ENCODE data around the gene CACNA1H.

- TF ChIP-seq FOXA1 (IDR thresholded peaks at IDR 0.05) = no peak
- no peak for TF ChIP-seq PKNOX1 (IDR thresholded peaks at IDR 0.05)
- no peak for TF ChIP-seq SUZ12 (IDR thresholded peaks at IDR 0.05)
- no peak for TF ChIP-seq ZNF384 (IDR thresholded peaks at IDR 0.05)
- TF ChIP-seq SP1 (IDR thresholded peaks at IDR 0.05) = no peak
- TF ChIP-seq TARDBP (IDR thresholded peaks at IDR 0.05) = no peak
- TF ChIP-seq FOXM1 (IDR thresholded peaks at IDR 0.05; ENCODE audit: borderline replicate concordance) = no peak
- TF ChIP-seq BHLHE40 (IDR thresholded peaks at IDR 0.05; ENCODE audit: borderline replicate concordance) = no peak
- no peak for TF ChIP-seq CTBP1 (IDR thresholded peaks at IDR 0.05; ENCODE audit: borderline replicate concordance)
- no peak for TF ChIP-seq ARNT (IDR thresholded peaks at IDR 0.05)
- TF ChIP-seq NFRKB (IDR thresholded peaks at IDR 0.05) = no peak
- TF ChIP-seq LEF1 (IDR thresholded peaks at IDR 0.05; ENCODE audit: borderline replicate concordance) = no peak
- TF ChIP-seq HDGF (IDR thresholded peaks at IDR 0.05; ENCODE audit: borderline replicate concordance) = no peak
Observed at GRCh38 chr16:1133810-1134520, 18.9 kb upstream of the CACNA1H start.
